ENCODE measurements around the gene SLIT3. TPM values are rescaled to one million over a fixed set of nuclear protein-coding genes. Genes with fewer than 3 reads are reported as not detected.

The SLIT3 gene
- total and polyA plus RNA-seq, 2 donors (not counting 3 experiments of a cell fraction or from before 2014, with no cell fraction given): 0.90 to 1.0 TPM

- H3K9me1 ChIP-seq (replicated peaks; ENCODE audit: control insufficient read depth, extremely low read depth, insufficient read depth, low read length): no peaks in the 10 kb centered on the region
- intact Hi-C loops (cut with micrococcal nuclease) (no loop called here), dilution Hi-C loops (cut with MboI; ENCODE audit: extremely low pct_ligation_motif_present, low sequenced_read_pairs) (no loop called here)
- H3K27ac ChIP-seq (ENCODE audit: insufficient read depth, low read depth, low read length): no peak overlapping the region
- H3K4me1 ChIP-seq (ENCODE audit: control insufficient read depth, extremely low read depth, insufficient read depth, low read length): no peaks in the 10 kb centered on the region
- no peak overlapping the region for H3K9ac ChIP-seq (replicated peaks; ENCODE audit: extremely low read depth, insufficient read depth, low read length)
- no peaks in the 10 kb centered on the region for H4K20me1 ChIP-seq (replicated peaks; ENCODE audit: control insufficient read depth, extremely low read depth, insufficient read depth, low read length)
- H3K4me3 ChIP-seq (replicated peaks in 1 of 3; ENCODE audit: insufficient read depth in 1 of 3, low read depth in 1 of 3, low read length in 3 of 3): no peak overlapping the region
- H3K9me3 ChIP-seq (replicated peaks; ENCODE audit: control insufficient read depth, insufficient read depth, low read length): no peaks in the 10 kb centered on the region
- no peak for FAIRE-seq
- H3K36me3 ChIP-seq (ENCODE audit: control insufficient read depth in 2 of 2, extremely low read depth in 1 of 2, insufficient read depth in 2 of 2, low read length in 2 of 2): no peaks in the 10 kb centered on the region
- no TSS peak for BruUV-seq (replicated peaks)
- ChIA-PET CTCF (no interaction called here), POLR2A (no interaction called here)
- no peaks in the 10 kb centered on the region for H3K27me3 ChIP-seq (ENCODE audit: control insufficient read depth in 2 of 2, insufficient read depth in 2 of 2, low read length in 2 of 2)
- no peak overlapping the region for H2AFZ ChIP-seq (ENCODE audit: low read depth, low read length)
- H3K4me2 ChIP-seq (ENCODE audit: insufficient read depth, low read length): no peak overlapping the region
- no peaks in the 10 kb centered on the region for H3K79me2 ChIP-seq (ENCODE audit: control insufficient read depth, insufficient read depth, low read length)
- TF ChIP-seq MYC (IDR thresholded peaks at IDR 0.05; ENCODE audit: low read depth, low read length): no peak
- TF ChIP-seq POLR2AphosphoS5 (IDR thresholded peaks at IDR 0.05; ENCODE audit: insufficient read depth, low read depth, low read length): no peak
- no peak for TF ChIP-seq FOS (IDR thresholded peaks at IDR 0.05; ENCODE audit: borderline replicate concordance, insufficient read depth, low read length)
- no peak for DNase-seq (ENCODE audit: low read depth, low spot score)
Observed at GRCh38 chr5:168770036-168770498, 530.9 kb downstream of the SLIT3 start.

- CTCF ChIA-PET: no interaction called here
- Histone ChIP-seq H2AFZ (ENCODE audit: low read depth, low read length) (no peak overlapping the region), H3K4me1 (ENCODE audit: control insufficient read depth, extremely low read depth, insufficient read depth, low read length) (no peaks in the 10 kb centered on the region), H3K4me3 (replicated peaks in 1 of 3; ENCODE audit: insufficient read depth in 1 of 3, low read depth in 1 of 3, low read length in 3 of 3) (no peak overlapping the region), H3K4me2 (ENCODE audit: insufficient read depth, low read length) (no peak overlapping the region), H3K27ac (ENCODE audit: insufficient read depth, low read depth, low read length) (no peak overlapping the region), H3K9me1 (replicated peaks; ENCODE audit: control insufficient read depth, extremely low read depth, insufficient read depth, low read length) (no peaks in the 10 kb centered on the region), H3K27me3 (ENCODE audit: control insufficient read depth in 2 of 2, insufficient read depth in 2 of 2, low read length in 2 of 2) (no peaks in the 10 kb centered on the region), H4K20me1 (replicated peaks; ENCODE audit: control insufficient read depth, extremely low read depth, insufficient read depth, low read length) (no peaks in the 10 kb centered on the region), H3K79me2 (ENCODE audit: control insufficient read depth, insufficient read depth, low read length) (no peaks in the 10 kb centered on the region), H3K36me3 (ENCODE audit: control insufficient read depth in 2 of 2, extremely low read depth in 1 of 2, insufficient read depth in 2 of 2, low read length in 2 of 2) (no peaks in the 10 kb centered on the region), H3K9ac (replicated peaks; ENCODE audit: extremely low read depth, insufficient read depth, low read length) (no peak overlapping the region), H3K9me3 (replicated peaks; ENCODE audit: control insufficient read depth, insufficient read depth, low read length) (no peaks in the 10 kb centered on the region)
- BruUV-seq (replicated peaks): no TSS peak
- intact Hi-C loops (cut with micrococcal nuclease): no loop called here
- DNase-seq (ENCODE audit: low read depth, low spot score): no peak
- no peak for TF ChIP-seq MAX (IDR thresholded peaks at IDR 0.05; ENCODE audit: insufficient read depth, insufficient read length)
- no peak for TF ChIP-seq POLR2AphosphoS5 (IDR thresholded peaks at IDR 0.05; ENCODE audit: insufficient read depth, low read depth, low read length)
- TF ChIP-seq EZH2 (IDR thresholded peaks at IDR 0.05; ENCODE audit: borderline replicate concordance, low read depth, low read length, severe bottlenecking): no peak
- TF ChIP-seq GATA2 (IDR thresholded peaks at IDR 0.05; ENCODE audit: insufficient read depth, insufficient read length, low read depth, low read length): no peak
- no peak for TF ChIP-seq FOS (IDR thresholded peaks at IDR 0.05; ENCODE audit: borderline replicate concordance, insufficient read depth, low read length)
- no peak for TF ChIP-seq MYC (IDR thresholded peaks at IDR 0.05; ENCODE audit: low read depth, low read length)
- no peak for TF ChIP-seq JUN (IDR thresholded peaks at IDR 0.05; ENCODE audit: borderline replicate concordance, insufficient read depth, insufficient read length, low read depth)
- TF ChIP-seq CTCF (IDR thresholded peaks at IDR 0.05; ENCODE audit: extremely low read depth in 1 of 2, insufficient read depth in 1 of 2, low read depth in 1 of 2, low read length in 2 of 2): no peak
- TF ChIP-seq POLR2A (IDR thresholded peaks at IDR 0.05; ENCODE audit: low read depth, low read length): no peak
- FAIRE-seq: no peak
- POLR2A ChIA-PET: no interaction called here
- dilution Hi-C loops (cut with MboI; ENCODE audit: extremely low pct_ligation_motif_present, low sequenced_read_pairs): no loop called here
Observed at GRCh38 chr5:168768172-168768571, 532.8 kb downstream of the SLIT3 start.
